GM21360 (cell line): ENCODE data around the gene RGS19.

Experiments
- ATAC-seq: cut with Tn5 transposase; IDR thresholded peaks from one replicate; pipeline ENCODE4 v1.9.1; 2021; ENCODE audit warnings: mild to moderate bottlenecking, moderate library complexity; ENCODE audit not compliant: unreplicated experiment

The RGS19 gene

GRCh38 chr20:64077876-64078551 lies 1.3 kb downstream of the RGS19 start:
- ATAC-seq, result no peak

DNA sequence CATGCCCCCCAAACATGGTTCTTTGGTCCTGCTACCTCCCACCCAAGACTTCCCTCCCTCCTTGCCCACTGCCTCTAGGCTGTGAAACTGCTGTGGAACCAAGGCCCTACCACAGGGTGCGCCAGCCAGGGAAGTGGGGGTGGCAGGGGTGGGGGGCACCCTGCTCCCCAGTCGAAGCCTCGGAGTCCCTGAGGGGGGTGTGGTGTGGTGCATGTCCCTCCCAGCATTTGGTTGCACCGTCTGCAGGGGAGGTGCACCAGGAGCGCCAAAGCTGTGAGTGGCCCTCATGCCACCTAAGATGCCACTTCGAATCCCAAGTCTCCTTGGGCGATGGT lies 1.8 kb downstream of the RGS19 start:
- ATAC-seq, result no peak

- ATAC-seq, result no peak
Measured at GRCh38 chr20:64077094-64077493, 2.2 kb downstream of the RGS19 start.

- ATAC-seq, result no peak
Measured at GRCh38 chr20:64076061-64076997, 3.0 kb downstream of the RGS19 start.

GRCh38 chr20:64075556-64075955 lies 3.8 kb downstream of the RGS19 start:
- no peak for ATAC-seq

DNA sequence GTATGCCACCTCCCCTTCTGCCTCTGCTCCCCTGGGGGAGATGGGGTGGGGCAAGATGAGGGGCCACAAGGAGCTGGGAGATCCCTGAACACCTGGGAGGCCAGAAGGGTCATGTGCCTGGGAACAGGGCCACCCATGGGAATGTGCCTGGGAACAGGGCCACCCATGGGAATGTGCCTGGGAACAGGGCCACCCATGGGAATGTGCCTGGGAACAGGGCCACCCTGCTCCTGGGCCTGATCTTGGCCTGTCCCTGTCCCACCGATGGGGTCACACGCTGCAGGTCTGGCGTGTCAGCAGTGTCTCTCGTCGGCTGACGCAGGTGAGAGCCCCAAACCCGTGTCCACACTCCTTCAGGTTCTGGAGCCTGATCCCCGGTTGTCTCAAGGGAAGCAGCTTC lies 4.4 kb downstream of the RGS19 start:
- no peak for ATAC-seq

DNA sequence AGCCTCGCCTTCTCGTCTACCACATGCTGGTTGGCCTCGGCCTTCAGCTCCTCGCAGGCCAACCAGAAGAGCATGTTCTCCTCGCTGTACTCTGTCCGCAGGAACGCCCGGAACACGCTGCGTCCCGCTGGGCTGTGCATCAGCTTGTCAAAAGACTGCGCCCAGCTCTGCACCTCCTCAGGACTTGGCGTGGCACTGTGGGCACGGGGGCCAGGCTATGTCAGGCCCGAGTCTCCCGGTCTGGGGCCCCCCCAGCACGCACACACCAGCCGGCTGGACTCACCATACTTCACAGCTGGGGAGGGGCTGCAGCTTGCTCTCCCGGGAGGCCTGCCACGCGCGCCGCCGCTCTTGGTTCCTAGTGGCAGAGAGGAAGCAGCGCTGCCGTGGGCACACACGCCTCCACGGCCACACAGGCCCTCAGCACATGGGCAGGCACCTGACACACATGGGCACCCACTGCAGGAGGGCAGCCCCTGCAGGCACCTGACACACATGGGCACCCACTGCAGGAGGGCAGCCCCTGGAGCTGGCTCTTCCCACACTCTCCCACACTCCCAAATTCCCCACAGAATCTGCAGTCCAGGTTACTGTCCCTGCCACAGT lies 5.0 kb downstream of the RGS19 start:
- ATAC-seq, result no peak

DNA sequence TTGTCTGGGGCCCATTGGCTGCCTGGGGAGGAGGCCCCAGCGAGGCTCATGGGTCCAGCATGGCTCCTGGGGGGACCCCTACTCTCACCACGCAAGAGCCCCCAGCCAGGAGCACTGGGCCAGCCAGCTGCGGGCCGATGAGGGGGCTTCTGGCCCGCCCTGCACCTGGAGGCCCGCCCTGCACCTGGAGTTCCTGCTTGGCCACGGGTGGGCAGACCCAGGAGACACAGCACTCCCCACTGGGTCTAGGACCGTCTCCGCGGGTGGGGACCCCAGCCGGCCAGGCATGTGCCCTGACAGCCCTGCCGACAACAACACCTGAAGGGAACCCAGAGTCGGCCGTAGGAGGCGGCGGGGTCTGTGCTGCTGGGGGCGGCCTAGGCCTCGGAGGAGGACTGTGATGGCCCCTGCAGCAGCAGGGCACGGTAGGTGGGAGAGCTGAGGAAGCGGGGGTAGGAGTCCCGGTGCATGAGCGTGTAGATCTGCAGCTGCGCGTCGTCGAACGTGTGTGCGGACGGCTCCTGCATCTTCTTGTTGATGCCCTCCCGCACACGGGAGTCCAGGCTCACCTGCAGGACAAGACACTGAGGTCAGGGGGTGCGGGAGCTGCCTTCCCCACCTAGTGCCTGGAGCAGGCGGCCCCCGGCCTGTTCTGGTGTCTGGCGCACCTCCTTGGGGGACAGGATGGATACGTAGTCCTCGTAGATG lies 5.7 kb downstream of the RGS19 start:
- no peak for ATAC-seq

GRCh38 chr20:64072498-64073063 lies 6.7 kb downstream of the RGS19 start:
- no peak for ATAC-seq

GRCh38 chr20:64071341-64072332 lies 7.7 kb downstream of the RGS19 start:
- ATAC-seq, result no peak

- ATAC-seq, result no peak
Measured at GRCh38 chr20:64070244-64070993, 8.9 kb downstream of the RGS19 start.

DNA sequence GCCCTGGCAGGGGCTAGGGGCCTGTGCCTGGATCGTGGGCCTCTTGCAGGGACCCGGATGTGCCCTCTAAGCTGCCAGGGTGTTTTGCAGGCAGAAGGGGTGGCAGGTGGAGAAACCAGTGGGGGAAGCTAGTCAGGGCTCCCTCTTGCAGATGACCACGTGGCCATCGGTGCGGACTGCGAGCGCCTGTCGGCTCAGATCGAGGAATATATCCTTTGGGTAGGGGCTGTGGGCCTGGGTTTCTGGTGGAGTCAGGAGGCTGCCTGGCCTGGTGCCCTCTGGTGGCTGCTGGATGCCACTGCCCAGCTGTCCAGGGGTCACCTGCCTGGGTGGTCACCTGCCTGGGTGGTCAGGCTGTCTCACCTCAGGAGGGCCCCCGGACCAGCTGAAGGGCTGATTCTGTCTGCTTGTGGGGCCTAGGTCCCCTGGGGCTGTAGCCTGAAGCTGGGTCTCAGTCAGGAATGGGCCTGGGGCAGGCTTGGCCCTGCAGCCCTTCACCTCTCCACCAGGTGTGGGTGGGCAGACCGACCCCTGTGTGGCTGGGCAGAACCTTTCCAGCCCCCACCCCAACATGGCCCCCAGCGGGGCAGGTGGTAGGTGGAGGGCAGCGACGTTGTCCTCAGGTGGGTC lies 9.6 kb downstream of the RGS19 start:
- no peak for ATAC-seq

- ATAC-seq, result no peak
Measured at GRCh38 chr20:64069209-64069613, 10.1 kb downstream of the RGS19 start.

- ATAC-seq, result no peak
Measured at GRCh38 chr20:64068386-64069208, 10.7 kb downstream of the RGS19 start.

GRCh38 chr20:64067733-64068307 lies 11.5 kb downstream of the RGS19 start:
- ATAC-seq, result no peak

DNA sequence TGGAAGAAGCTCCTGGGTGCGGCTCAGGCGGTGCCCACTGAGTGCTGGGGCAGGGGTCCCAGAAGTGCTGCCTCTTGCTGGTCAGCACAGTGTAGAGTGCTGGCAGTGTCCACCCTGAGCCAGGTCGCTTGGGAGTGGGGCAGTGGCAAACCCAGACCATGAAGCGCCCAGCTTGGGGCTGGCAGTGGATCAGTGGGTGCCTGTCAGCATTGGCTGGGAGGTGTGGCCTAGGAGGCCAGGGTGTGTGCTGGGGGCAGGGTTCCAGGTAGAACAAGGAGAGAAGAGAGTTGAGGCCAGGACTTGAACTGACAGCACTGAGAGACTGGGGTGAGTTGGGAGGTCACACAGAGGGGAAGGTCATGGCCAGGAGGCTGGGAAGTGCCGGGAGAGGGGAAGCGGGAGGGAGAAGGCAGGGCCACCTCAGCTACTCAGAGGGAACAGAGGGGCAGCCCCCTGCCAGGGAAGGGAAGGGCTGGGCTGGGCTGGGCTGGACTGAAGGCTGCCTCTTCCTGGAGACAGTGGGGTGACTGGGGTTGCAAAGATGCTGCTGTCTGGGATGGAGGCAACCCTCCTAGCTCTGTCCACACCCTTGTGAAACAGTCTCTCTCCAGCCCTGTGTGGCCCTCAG lies 12.2 kb downstream of the RGS19 start:
- no peak for ATAC-seq

GRCh38 chr20:64065974-64066343 lies 13.4 kb downstream of the RGS19 start:
- ATAC-seq, result no peak
